Loucy (cell line): ENCODE measurements around the gene LPP.

Source experiments
- H2AFZ ChIP-seq: fragments of 200-600 bp; sonication (generic); 2 replicates; pipeline ENCODE4 v1.6.0; 2016; ENCODE audit warnings: antibody characterized with exemption, mild to moderate bottlenecking, low read length, moderate library complexity
- H3F3A ChIP-seq: fragments of 200-600 bp; 2 replicates; pipeline ENCODE4 v1.6.0; 2016; ENCODE audit warnings: antibody characterized with exemption, low read depth, mild to moderate bottlenecking
- H3K27me3 ChIP-seq: fragments of 200-600 bp; sonication (generic); 2 replicates; pipeline ENCODE4 v1.6.1; 2014; ENCODE audit warnings: low read length, mild to moderate bottlenecking; ENCODE audit not compliant: insufficient read depth, poor library complexity, severe bottlenecking
- H3K36me3 ChIP-seq: fragments of 200-600 bp; sonication (generic); 2 replicates; pipeline ENCODE4 v1.6.1; 2016; ENCODE audit warnings: low read length; ENCODE audit not compliant: insufficient read depth
- H3K4me1 ChIP-seq: fragments of 200-600 bp; sonication (generic); 2 replicates; pipeline ENCODE4 v1.5.1; 2014; ENCODE audit warnings: low read length, mild to moderate bottlenecking; ENCODE audit not compliant: insufficient read depth, poor library complexity, severe bottlenecking
- H3K4me2 ChIP-seq: fragments of 200-600 bp; sonication (generic); 2 replicates; pipeline ENCODE4 v1.6.0; 2014; ENCODE audit warnings: antibody characterized with exemption, low read length, low read depth, mild to moderate bottlenecking; ENCODE audit not compliant: poor library complexity, severe bottlenecking
- H3K4me3 ChIP-seq: fragments of 200-600 bp; sonication (generic); 2 replicates; pipeline ENCODE4 v1.5.1; 2014; ENCODE audit warnings: low read length, mild to moderate bottlenecking, mixed read lengths; ENCODE audit not compliant: poor library complexity, severe bottlenecking
- H3K79me2 ChIP-seq: fragments of 200-600 bp; sonication (generic); 2 replicates; pipeline ENCODE4 v1.6.1; 2014; ENCODE audit warnings: low read length; ENCODE audit not compliant: insufficient read depth
- H3K9ac ChIP-seq: fragments of 200-600 bp; sonication (generic); 2 replicates; pipeline ENCODE4 v1.6.0; 2014; ENCODE audit warnings: mild to moderate bottlenecking, low read depth, low read length, moderate library complexity; ENCODE audit not compliant: poor library complexity, severe bottlenecking
- H3K9me2 ChIP-seq: fragments of 200-600 bp; sonication (generic); replicated peaks from 2 replicates; pipeline ENCODE4 v1.6.1; 2016; ENCODE audit warnings: low read depth, low read length, mixed read lengths
- H3K9me3 ChIP-seq: fragments of 200-600 bp; sonication (generic); 2 replicates; pipeline ENCODE4 v1.6.1; 2014; ENCODE audit warnings: mild to moderate bottlenecking, antibody characterized with exemption, low read length, low read depth; ENCODE audit not compliant: insufficient read depth
- H4K20me1 ChIP-seq: fragments of 200-600 bp; sonication (generic); 2 replicates; pipeline ENCODE4 v1.6.0; 2014; ENCODE audit warnings: antibody characterized with exemption, low read length, mild to moderate bottlenecking; ENCODE audit not compliant: insufficient read depth, poor library complexity, severe bottlenecking
- CTCF ChIP-seq: fragments of 200-600 bp; sonication (generic); conservative IDR thresholded peaks from 2 replicates; pipeline ENCODE4 v1.5.1; 2014; ENCODE audit warnings: mild to moderate bottlenecking, antibody characterized with exemption, low read length
- EZH2phosphoT487 ChIP-seq: fragments of 200-600 bp; IDR thresholded peaks from 2 replicates; pipeline ENCODE4 v1.6.1; 2018; ENCODE audit warnings: antibody characterized with exemption, mild to moderate bottlenecking, moderate library complexity, borderline replicate concordance

Gene LPP

GRCh38 chr3:188365184-188365583 lies 211.2 kb downstream of the LPP start:
- Histone ChIP-seq H3K4me3 (no peak overlapping the region), H4K20me1 (no peaks in the 10 kb centered on the region), H3K4me2 (no peak overlapping the region), H3K9ac (no peak overlapping the region), H3K9me2 (no peaks in the 10 kb centered on the region), H2AFZ (no peak overlapping the region), H3K79me2 (peaks cover 6% of the 10 kb centered on the region; the same call in 1 of the 2 replicates), H3K27me3 (no peaks in the 10 kb centered on the region), H3F3A (no peaks in the 10 kb centered on the region), H3K36me3 (no peaks in the 10 kb centered on the region), H3K4me1 (peaks cover 25% of the 10 kb centered on the region), H3K9me3 (no peaks in the 10 kb centered on the region)
- TF ChIP-seq EZH2phosphoT487 (no peak), CTCF (no peak)

GRCh38 chr3:188365988-188366698 lies 212.2 kb downstream of the LPP start:
- Histone ChIP-seq H3K9me2 (no peaks in the 10 kb centered on the region), H2AFZ (no peak overlapping the region)

GRCh38 chr3:188367678-188368077 lies 213.7 kb downstream of the LPP start:
- no peak for TF ChIP-seq EZH2phosphoT487
- no peak for TF ChIP-seq CTCF
- Histone ChIP-seq H3K27me3 (no peaks in the 10 kb centered on the region), H3K4me3 (no peak overlapping the region), H3K9me3 (no peaks in the 10 kb centered on the region), H2AFZ (no peak overlapping the region), H3K79me2 (peaks cover 9% of the 10 kb centered on the region; the same call in 1 of the 2 replicates), H3K9me2 (no peaks in the 10 kb centered on the region), H3K36me3 (no peaks in the 10 kb centered on the region), H3K4me2 (no peak overlapping the region), H4K20me1 (no peaks in the 10 kb centered on the region), H3K9ac (no peak overlapping the region), H3K4me1 (peaks cover 13% of the 10 kb centered on the region), H3F3A (no peaks in the 10 kb centered on the region)

More at GRCh38 chr3:188365988-188366698, 212.2 kb downstream of the LPP start:
- H3K36me3 ChIP-seq: no peaks in the 10 kb centered on the region
- peaks cover 6% of the 10 kb centered on the region; the same call in 1 of the 2 replicates for H3K79me2 ChIP-seq
- no peaks in the 10 kb centered on the region for H3K9me3 ChIP-seq
- H3K4me1 ChIP-seq: peaks cover 24% of the 10 kb centered on the region
- no peak overlapping the region for H3K4me2 ChIP-seq
- H3K4me3 ChIP-seq: no peak overlapping the region
- H4K20me1 ChIP-seq: no peaks in the 10 kb centered on the region
- no peaks in the 10 kb centered on the region for H3K27me3 ChIP-seq
- H3F3A ChIP-seq: no peaks in the 10 kb centered on the region
- TF ChIP-seq CTCF (no peak), EZH2phosphoT487 (no peak)
- no peak overlapping the region for H3K9ac ChIP-seq
